DND-41 (cell line): ENCODE measurements around the gene TSHZ3.

Experiments
- ATAC-seq: fragments of 200-7000 bp; cut with Tn5 transposase; 3 replicates; pipeline ENCODE4 v1.9.1; 2021; ENCODE audit warnings: low read depth; ENCODE audit not compliant: insufficient read depth
- DNase-seq: peaks from one replicate; pipeline ENCODE4 v3.0.0-alpha.2; 2020
- H2AFZ ChIP-seq: 2 replicates; pipeline ENCODE4 v1.6.0; 2012; ENCODE audit warnings: low read depth, low read length
- H3K27ac ChIP-seq: 2 replicates; pipeline ENCODE4 v1.5.1; 2012; ENCODE audit warnings: low read length, inconsistent platforms
- H3K27me3 ChIP-seq: fragments of 200-600 bp; sonication (generic); 2 replicates; pipeline ENCODE4 v1.6.0; 2012; ENCODE audit warnings: low read length, mild to moderate bottlenecking, inconsistent platforms; ENCODE audit not compliant: insufficient read depth, poor library complexity
- H3K36me3 ChIP-seq: 2 replicates; pipeline ENCODE4 v1.5.1; 2012; ENCODE audit warnings: low read length, inconsistent platforms; ENCODE audit not compliant: insufficient read depth
- H3K4me1 ChIP-seq: 2 replicates; pipeline ENCODE4 v1.5.1; 2012; ENCODE audit warnings: mild to moderate bottlenecking, low read length; ENCODE audit not compliant: insufficient read depth
- H3K4me2 ChIP-seq: 2 replicates; pipeline ENCODE4 v1.6.0; 2012; ENCODE audit warnings: mild to moderate bottlenecking, moderate library complexity, low read length, inconsistent platforms; ENCODE audit not compliant: insufficient read depth
- H3K4me3 ChIP-seq, 2 experiments: fragments of 200-600 bp in 1 of 2; shearing (Covaris generic) in 1 of 2; 2 replicates each; pipeline ENCODE4 v1.5.1; 2012 to 2016; ENCODE audit warnings: inconsistent platforms in 2 of 2, low read length in 2 of 2, mild to moderate bottlenecking in 2 of 2, low read depth in 1 of 2, moderate library complexity in 1 of 2
- H3K79me2 ChIP-seq: 2 replicates; pipeline ENCODE4 v1.6.0; 2012; ENCODE audit warnings: low read length, inconsistent platforms; ENCODE audit not compliant: insufficient read depth
- H3K9ac ChIP-seq: 2 replicates; pipeline ENCODE4 v1.6.0; 2012; ENCODE audit warnings: low read depth, mild to moderate bottlenecking, inconsistent platforms, low read length, moderate library complexity
- H3K9me3 ChIP-seq: 2 replicates; pipeline ENCODE4 v1.5.1; 2012; ENCODE audit warnings: low read length, moderate library complexity, mild to moderate bottlenecking, inconsistent platforms; ENCODE audit not compliant: insufficient read depth, severe bottlenecking
- H4K20me1 ChIP-seq: 2 replicates; pipeline ENCODE4 v1.6.0; 2012; ENCODE audit warnings: low read length; ENCODE audit not compliant: insufficient read depth
- CTCF ChIP-seq: IDR thresholded peaks from 2 replicates; pipeline ENCODE4 v1.5.1; 2012; ENCODE audit warnings: borderline replicate concordance, low read length, moderate library complexity, mild to moderate bottlenecking; ENCODE audit not compliant: poor library complexity, severe bottlenecking; ENCODE audit errors: extremely low read depth
- EZH2 ChIP-seq: IDR thresholded peaks from 3 replicates; pipeline ENCODE4 v1.6.1; 2012; ENCODE audit warnings: borderline replicate concordance, low read depth, mild to moderate bottlenecking, moderate library complexity, low read length, inconsistent platforms; ENCODE audit not compliant: severe bottlenecking

Gene TSHZ3

GRCh38 chr19:31332096-31332495 is 17.1 kb downstream of the TSHZ3 start:
- no peaks in the 10 kb centered on the region for H3K36me3 ChIP-seq
- no peaks in the 10 kb centered on the region for H3K9me3 ChIP-seq
- H3K27ac ChIP-seq: no peak overlapping the region
- no peak overlapping the region for H3K4me3 ChIP-seq
- H3K4me1 ChIP-seq: no peaks in the 10 kb centered on the region
- H3K27me3 ChIP-seq: no peaks in the 10 kb centered on the region
- H3K4me2 ChIP-seq: no peak overlapping the region
- DNase-seq (no peak), ATAC-seq (no peak)
- H4K20me1 ChIP-seq: peaks cover 45% of the 10 kb centered on the region
- peaks cover 52% of the 10 kb centered on the region for H3K79me2 ChIP-seq
- H2AFZ ChIP-seq: no peak overlapping the region
- TF ChIP-seq EZH2 (no peak), CTCF (no peak)
- no peak overlapping the region for H3K9ac ChIP-seq

GRCh38 chr19:31331536-31331935 is 17.7 kb downstream of the TSHZ3 start:
- no peak for TF ChIP-seq EZH2
- no peak for TF ChIP-seq CTCF
- Histone ChIP-seq H3K27ac (no peak overlapping the region), H3K9me3 (no peaks in the 10 kb centered on the region), H3K4me2 (no peak overlapping the region), H4K20me1 (peaks cover 49% of the 10 kb centered on the region), H3K9ac (no peak overlapping the region), H3K27me3 (no peaks in the 10 kb centered on the region), H3K4me1 (no peaks in the 10 kb centered on the region), H3K36me3 (no peaks in the 10 kb centered on the region), H3K79me2 (peaks cover 49% of the 10 kb centered on the region), H3K4me3 (no peak overlapping the region), H2AFZ (no peak overlapping the region)
- no peak for ATAC-seq
- DNase-seq: no peak

GRCh38 chr19:31330761-31331160 is 18.5 kb downstream of the TSHZ3 start:
- Histone ChIP-seq H3K9me3 (no peaks in the 10 kb centered on the region), H4K20me1 (peaks cover 46% of the 10 kb centered on the region), H3K36me3 (no peaks in the 10 kb centered on the region), H3K79me2 (peaks cover 46% of the 10 kb centered on the region), H2AFZ (no peak overlapping the region), H3K4me3 (no peak overlapping the region), H3K9ac (no peak overlapping the region), H3K27me3 (no peaks in the 10 kb centered on the region), H3K4me2 (no peak overlapping the region), H3K27ac (no peak overlapping the region), H3K4me1 (no peaks in the 10 kb centered on the region)
- no peak for ATAC-seq
- TF ChIP-seq CTCF (no peak), EZH2 (no peak)
- no peak for DNase-seq

- Histone ChIP-seq H3K27me3 (no peaks in the 10 kb centered on the region), H3K4me1 (no peaks in the 10 kb centered on the region), H4K20me1 (peaks cover 46% of the 10 kb centered on the region), H3K27ac (no peak overlapping the region), H2AFZ (no peak overlapping the region), H3K36me3 (no peaks in the 10 kb centered on the region), H3K9me3 (no peaks in the 10 kb centered on the region), H3K79me2 (peaks cover 45% of the 10 kb centered on the region), H3K4me3 (no peak overlapping the region), H3K4me2 (no peak overlapping the region), H3K9ac (no peak overlapping the region)
- DNase-seq (no peak), ATAC-seq (no peak)
- TF ChIP-seq EZH2 (no peak), CTCF (no peak)
Observed at GRCh38 chr19:31330237-31330636, 19.0 kb downstream of the TSHZ3 start.
